Measurements from ENCODE around the gene FNBP1. TPM values are rescaled to one million over a fixed set of nuclear protein-coding genes. Genes with fewer than 3 reads are reported as not detected.
A peak's percentile ranks its signal among the peaks of the same experiment; 100 is the strongest.

The FNBP1 gene
- total RNA-seq, 1 experiment from 2014 or later: 43.6 TPM

- ATAC-seq: peak; percentile 69
- POLR2A ChIA-PET: interaction anchor here (1.2 kb wide), 1 partner anchor 15 kb away, joined by 3 read pairs; no protein-coding TSS in a partner anchor
- no peaks in the 10 kb centered on the region for H3K27me3 Mint-ChIP-seq (ENCODE audit: low read depth)
- CTCF ChIA-PET: interaction anchor here (0.7 kb wide), 1 partner anchor 19 kb away, joined by 3 read pairs; no protein-coding TSS in a partner anchor
- H3K4me1 Mint-ChIP-seq: no peaks in the 10 kb centered on the region
- H3K27ac Mint-ChIP-seq: peak overlapping the region; percentile 49; the same call in 1 of the 2 replicates
- H3K36me3 Mint-ChIP-seq: peaks cover 16% of the 10 kb centered on the region
- H3K4me3 Mint-ChIP-seq: no peak overlapping the region
- TF ChIP-seq FOXJ3 (CRISPR knock-in tag; IDR thresholded peaks at IDR 0.05; ENCODE audit: borderline replicate concordance) (no peak), ZNF416 (CRISPR knock-in tag; IDR thresholded peaks at IDR 0.05) (no peak), ZNF671 (CRISPR knock-in tag; IDR thresholded peaks at IDR 0.05) (no peak), MAX (CRISPR knock-in tag; IDR thresholded peaks at IDR 0.05) (no peak), JAZF1 (CRISPR knock-in tag; IDR thresholded peaks at IDR 0.05) (no peak), ZNF281 (CRISPR knock-in tag; IDR thresholded peaks at IDR 0.05) (no peak), TP53 (CRISPR knock-in tag; IDR thresholded peaks at IDR 0.05) (no peak), ETV6 (CRISPR knock-in tag; IDR thresholded peaks at IDR 0.05) (no peak), E2F1 (CRISPR knock-in tag; IDR thresholded peaks at IDR 0.05) (no peak), ATF3 (CRISPR knock-in tag; conservative IDR thresholded peaks at IDR 0.05) (no peak), ZNF232 (CRISPR knock-in tag; IDR thresholded peaks at IDR 0.05) (no peak)
- TF ChIP-seq, protein P1, sequence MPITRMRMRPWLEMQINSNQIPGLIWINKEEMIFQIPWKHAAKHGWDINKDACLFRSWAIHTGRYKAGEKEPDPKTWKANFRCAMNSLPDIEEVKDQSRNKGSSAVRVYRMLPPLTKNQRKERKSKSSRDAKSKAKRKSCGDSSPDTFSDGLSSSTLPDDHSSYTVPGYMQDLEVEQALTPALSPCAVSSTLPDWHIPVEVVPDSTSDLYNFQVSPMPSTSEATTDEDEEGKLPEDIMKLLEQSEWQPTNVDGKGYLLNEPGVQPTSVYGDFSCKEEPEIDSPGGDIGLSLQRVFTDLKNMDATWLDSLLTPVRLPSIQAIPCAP (CRISPR knock-in tag; IDR thresholded peaks at IDR 0.05): no peak
- no peaks in the 10 kb centered on the region for H3K9me3 Mint-ChIP-seq
- peak; percentile 50 for DNase-seq (ENCODE audit: low spot score)
Observed at GRCh38 chr9:129867136-129868022, 175.6 kb downstream of the FNBP1 start.

GRCh38 chr9:129866394-129867135 is 176.4 kb downstream of the FNBP1 start:
- no peaks in the 10 kb centered on the region for H3K27me3 Mint-ChIP-seq (ENCODE audit: low read depth)
- H3K4me1 Mint-ChIP-seq: no peaks in the 10 kb centered on the region
- ChIA-PET CTCF (no interaction called here), POLR2A (interaction anchor here (1.2 kb wide), 1 partner anchor 16 kb away, joined by 3 read pairs; no protein-coding TSS in a partner anchor)
- no peak for TF ChIP-seq RORB (CRISPR knock-in tag; IDR thresholded peaks at IDR 0.05)
- TF ChIP-seq ELF4 (CRISPR knock-in tag; IDR thresholded peaks at IDR 0.05; ENCODE audit: low read depth): no peak
- no peaks in the 10 kb centered on the region for H3K9me3 Mint-ChIP-seq
- peaks cover 23% of the 10 kb centered on the region for H3K36me3 Mint-ChIP-seq
- no peak for DNase-seq (ENCODE audit: low spot score)
- no peak overlapping the region for H3K27ac Mint-ChIP-seq
- ATAC-seq: no peak
- no peak overlapping the region for H3K4me3 Mint-ChIP-seq
